BJ (cell line): ENCODE measurements around the gene BHMT. TPM values are rescaled to one million over a fixed set of nuclear protein-coding genes. Genes with fewer than 3 reads are reported as not detected.

Experiments used
- CTCF ChIA-PET: fragments of 350-600 bp; formaldehyde crosslinking; extraction: SDS; loops from one replicate; lab custom pipeline; 2021; ENCODE audit warnings: antibody characterized with exemption, inconsistent platforms; lab: Yijun Ruan, JAX
- POLR2A ChIA-PET: fragments of 300-600 bp; sonication (Branson Sonifier 250); formaldehyde crosslinking; extraction: SDS; loops from one replicate; lab custom pipeline; 2021; ENCODE audit warnings: antibody characterized with exemption; lab: Charles Lee
- DNase-seq: peaks from one replicate; pipeline ENCODE4 v3.0.0-alpha.2; 2011; ENCODE audit warnings: low read depth
- H3K27me3 ChIP-seq: 2 replicates; pipeline ENCODE4 v1.6.0; 2011; ENCODE audit warnings: low read length; ENCODE audit not compliant: control insufficient read depth, insufficient read depth
- H3K36me3 ChIP-seq: 2 replicates; pipeline ENCODE4 v1.5.1; 2011; ENCODE audit warnings: low read length; ENCODE audit not compliant: control insufficient read depth, insufficient read depth
- H3K4me3 ChIP-seq: 2 replicates; pipeline ENCODE4 v1.5.1; 2011; ENCODE audit warnings: low read depth, mild to moderate bottlenecking, control low read depth, low read length
- polyA plus RNA-seq: library from polyadenylated mRNA; depleted of rRNA; stranded (reverse); fragments of >200 nt; gene quantifications from 2 replicates; pipeline ENCODE4 v1.2.3, GENCODE V29; 2011
- TF ChIP-seq, protein P1 (sequence below): IDR thresholded peaks from 2 replicates; pipeline ENCODE4 v1.5.1; 2011; ENCODE audit warnings: low read depth, mild to moderate bottlenecking, control low read depth, inconsistent platforms, low read length, moderate library complexity; ENCODE audit not compliant: insufficient read depth

Gene BHMT
- polyA plus RNA-seq, 1 experiment: not detected

DNA sequence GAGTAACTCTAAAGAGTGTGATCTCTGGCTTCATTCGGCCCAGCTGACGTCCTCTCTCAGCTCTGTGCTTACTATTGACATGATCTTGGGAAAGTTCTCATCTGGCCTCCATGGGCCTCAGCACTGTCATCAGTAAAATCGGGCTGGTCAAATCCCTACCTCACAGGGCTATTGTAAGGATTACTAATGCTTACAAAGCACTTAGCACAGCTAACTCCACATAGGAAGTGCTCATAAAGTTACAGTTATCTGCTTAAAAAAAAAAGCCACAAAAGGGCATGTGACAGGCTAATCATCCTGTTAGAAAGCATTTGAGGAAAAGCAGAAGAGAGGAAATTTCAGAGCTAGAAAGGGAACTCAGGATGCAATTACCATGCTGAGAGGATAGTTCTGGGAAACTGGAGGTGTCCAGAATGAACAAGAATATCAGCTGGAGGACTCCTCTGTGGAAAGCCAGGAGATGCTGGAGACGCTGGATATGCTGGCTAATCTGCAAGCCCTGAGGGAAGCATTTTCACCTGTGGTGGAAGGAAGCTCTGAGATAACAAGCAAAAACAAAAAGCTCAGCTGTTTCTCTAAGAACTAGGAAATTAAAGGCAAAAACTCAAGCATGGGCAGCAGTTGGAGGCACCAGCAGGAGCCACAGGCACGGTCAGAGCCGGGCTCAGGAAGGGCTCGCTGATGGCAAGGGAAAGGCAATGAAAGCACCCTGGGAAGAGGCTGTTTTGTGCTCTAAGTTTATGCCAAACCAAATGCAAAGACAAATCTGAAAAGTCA lies 4.4 kb upstream of the BHMT start:
- Histone ChIP-seq H3K4me3 (no peak overlapping the region), H3K36me3 (no peaks in the 10 kb centered on the region), H3K27me3 (peaks cover 12% of the 10 kb centered on the region)
- ChIA-PET CTCF (interaction anchor here (0.8 to 1.7 kb wide), 6 partner anchors 13 to 208 kb away, joined by 3 to 7 read pairs (median 3); no protein-coding TSS in a partner anchor), POLR2A (interaction anchor here (0.7 kb wide), 1 partner anchor 1294 kb away, joined by 5 read pairs; no protein-coding TSS in a partner anchor)
- DNase-seq: peak; percentile 17
- TF ChIP-seq, protein P1, sequence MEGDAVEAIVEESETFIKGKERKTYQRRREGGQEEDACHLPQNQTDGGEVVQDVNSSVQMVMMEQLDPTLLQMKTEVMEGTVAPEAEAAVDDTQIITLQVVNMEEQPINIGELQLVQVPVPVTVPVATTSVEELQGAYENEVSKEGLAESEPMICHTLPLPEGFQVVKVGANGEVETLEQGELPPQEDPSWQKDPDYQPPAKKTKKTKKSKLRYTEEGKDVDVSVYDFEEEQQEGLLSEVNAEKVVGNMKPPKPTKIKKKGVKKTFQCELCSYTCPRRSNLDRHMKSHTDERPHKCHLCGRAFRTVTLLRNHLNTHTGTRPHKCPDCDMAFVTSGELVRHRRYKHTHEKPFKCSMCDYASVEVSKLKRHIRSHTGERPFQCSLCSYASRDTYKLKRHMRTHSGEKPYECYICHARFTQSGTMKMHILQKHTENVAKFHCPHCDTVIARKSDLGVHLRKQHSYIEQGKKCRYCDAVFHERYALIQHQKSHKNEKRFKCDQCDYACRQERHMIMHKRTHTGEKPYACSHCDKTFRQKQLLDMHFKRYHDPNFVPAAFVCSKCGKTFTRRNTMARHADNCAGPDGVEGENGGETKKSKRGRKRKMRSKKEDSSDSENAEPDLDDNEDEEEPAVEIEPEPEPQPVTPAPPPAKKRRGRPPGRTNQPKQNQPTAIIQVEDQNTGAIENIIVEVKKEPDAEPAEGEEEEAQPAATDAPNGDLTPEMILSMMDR: no peak

DNA sequence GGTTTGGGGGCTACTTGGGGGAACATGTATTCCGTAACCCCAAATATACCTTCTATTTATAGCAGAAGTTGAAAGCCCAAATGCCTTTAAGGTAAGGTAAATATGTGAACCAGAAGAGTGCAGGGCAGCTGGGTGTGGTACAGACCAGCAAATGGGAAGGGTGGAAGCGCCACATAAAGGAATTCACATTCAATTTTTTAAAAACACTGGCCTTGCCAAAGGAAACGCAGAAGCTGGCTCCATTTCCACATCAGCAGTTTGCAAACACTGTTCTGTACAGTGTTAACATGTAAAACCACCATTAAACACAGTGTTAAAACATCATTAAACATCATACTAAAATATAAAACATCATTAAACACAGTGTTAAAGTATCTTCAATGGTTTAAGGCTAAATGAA lies 3.5 kb upstream of the BHMT start:
- CTCF ChIA-PET: no interaction called here
- TF ChIP-seq, protein P1: no peak
- H3K4me3 ChIP-seq: no peak overlapping the region
- H3K27me3 ChIP-seq: peaks cover 18% of the 10 kb centered on the region
- no peak for DNase-seq
- H3K36me3 ChIP-seq: no peaks in the 10 kb centered on the region
- POLR2A ChIA-PET: no interaction called here

DNA sequence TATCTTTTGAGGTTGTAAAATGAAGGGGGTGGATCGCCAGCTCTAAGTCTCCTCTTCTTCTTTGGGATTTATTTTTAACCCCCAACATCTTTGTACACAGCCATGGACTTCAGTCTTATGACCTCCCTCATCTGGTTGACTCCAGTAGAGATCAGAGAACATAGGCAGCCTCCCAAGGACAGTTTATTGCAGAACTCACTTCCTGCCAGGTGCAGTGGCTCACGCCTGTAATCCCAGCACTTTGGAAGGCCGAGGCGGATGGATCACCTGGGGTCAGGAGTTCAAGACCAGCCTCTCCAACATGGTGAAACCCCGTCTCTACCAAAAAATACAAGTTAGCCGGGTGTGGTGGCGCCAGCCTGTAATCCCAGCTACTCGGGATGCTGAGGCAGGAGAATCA lies 2.8 kb upstream of the BHMT start:
- TF ChIP-seq, protein P1: no peak
- ChIA-PET POLR2A (no interaction called here), CTCF (no interaction called here)
- Histone ChIP-seq H3K27me3 (peaks cover 18% of the 10 kb centered on the region), H3K4me3 (no peak overlapping the region), H3K36me3 (no peaks in the 10 kb centered on the region)
- no peak for DNase-seq

DNA sequence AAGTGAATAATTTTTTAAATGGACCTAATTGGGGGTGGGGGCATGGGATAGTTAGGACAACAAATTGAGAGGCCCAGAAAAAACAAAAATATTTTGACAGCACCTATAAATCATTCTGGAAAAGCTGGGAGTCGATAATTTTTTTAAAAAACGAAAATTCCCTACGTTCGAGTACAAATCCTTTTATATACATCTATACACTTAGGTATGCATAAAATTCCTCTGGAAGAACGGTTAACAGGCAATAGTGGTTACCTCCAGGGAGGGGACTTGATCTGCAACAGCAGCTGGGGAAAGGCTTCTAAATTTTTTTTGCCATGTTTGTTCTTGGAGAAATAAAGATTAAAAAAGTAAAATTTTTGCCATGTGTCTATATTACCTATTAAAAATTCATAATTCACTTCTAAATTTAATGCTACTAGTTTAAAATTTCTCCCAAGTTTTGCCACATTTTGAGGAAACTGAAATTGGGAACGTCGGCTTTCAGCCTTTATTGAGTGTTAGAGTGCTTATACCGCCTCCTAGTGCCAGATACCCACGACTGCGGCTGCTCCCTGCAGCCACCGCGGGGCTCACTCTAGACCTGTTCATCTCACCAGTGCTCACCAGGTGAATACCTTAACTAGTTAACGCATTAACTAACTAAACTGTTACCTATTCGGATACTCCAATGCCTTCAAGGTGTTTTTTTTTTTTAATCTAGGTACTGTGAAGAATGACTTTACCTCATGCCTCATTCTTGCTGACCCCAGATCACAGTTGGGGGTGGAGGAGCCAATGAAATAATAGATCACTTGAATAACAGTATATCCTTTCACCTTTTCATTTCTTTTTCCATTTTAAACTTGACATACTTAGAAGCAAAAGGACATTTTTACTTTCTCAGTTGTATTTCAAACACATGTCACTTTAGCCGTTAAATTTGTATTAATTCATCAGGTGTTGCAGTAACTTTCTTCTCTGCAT lies 1.8 kb upstream of the BHMT start:
- Histone ChIP-seq H3K27me3 (peaks cover 18% of the 10 kb centered on the region), H3K36me3 (no peaks in the 10 kb centered on the region), H3K4me3 (no peak overlapping the region)
- no peak for DNase-seq
- CTCF ChIA-PET: no interaction called here
- TF ChIP-seq, protein P1: peak; percentile 30; the same call in 1 of the 2 replicates
- POLR2A ChIA-PET: no interaction called here
